Transverse colon (tissue), 4 donors: ENCODE measurements around the gene TNFSF15. TPM values are rescaled to one million over a fixed set of nuclear protein-coding genes. Genes with fewer than 3 reads are reported as not detected.

Source experiments
- DNase-seq: peaks from one replicate; pipeline ENCODE4 v3.0.0-alpha.2; 2019
- H3K27ac ChIP-seq, 4 donors: fragments of 200-600 bp; sonication (generic); 2 replicates each; pipeline ENCODE4 v1.5.1; 2016 to 2018; ENCODE audit warnings: inconsistent platforms in 4 of 4
- H3K27me3 ChIP-seq: fragments of 200-600 bp; sonication (generic); 2 replicates; pipeline ENCODE4 v1.5.1; 2017; ENCODE audit warnings: inconsistent platforms
- H3K36me3 ChIP-seq, 4 donors: fragments of 200-600 bp; sonication (generic); 2 replicates each; pipeline ENCODE4 v1.5.1; 2017 to 2019; ENCODE audit warnings: inconsistent platforms in 4 of 4
- H3K4me1 ChIP-seq, 4 donors: fragments of 200-600 bp; sonication (generic); 2 replicates each; pipeline ENCODE4 v1.5.1; 2017 to 2020; ENCODE audit warnings: inconsistent platforms in 4 of 4
- H3K4me3 ChIP-seq, 4 donors: fragments of 200-600 bp; sonication (generic); 1 replicate in 1 of 4; 2 replicates in 3 of 4; pipeline versions ENCODE4 v1.5.1 to v1.6.1; 2017 to 2019; ENCODE audit warnings: inconsistent platforms in 4 of 4
- H3K9me3 ChIP-seq, 2 donors: fragments of 200-600 bp; sonication (generic); 2 replicates each; pipeline ENCODE4 v1.5.1; 2017 to 2019; ENCODE audit warnings: inconsistent platforms in 2 of 2
- EP300 ChIP-seq: sonication (generic); formaldehyde crosslinking; IDR thresholded peaks from one replicate; pipeline ENCODE4 v1.6.1; 2017; ENCODE audit warnings: antibody characterized with exemption, low read depth
- POLR2A ChIP-seq: fragments of 450-650 bp; IDR thresholded peaks from one replicate; pipeline ENCODE4 v1.6.1; 2016; ENCODE audit warnings: antibody characterized with exemption, mild to moderate bottlenecking, moderate library complexity
- POLR2AphosphoS5 ChIP-seq, 3 donors: sonication (generic); formaldehyde crosslinking; IDR thresholded peaks; one replicate each; pipeline ENCODE4 v1.6.1; 2016; ENCODE audit warnings: antibody characterized with exemption in 3 of 3
- WGBS, 2 donors: methylation state at CpG; one replicate each; pipeline ENCODE4 v1.1.5; 2018; ENCODE audit warnings: low coverage in 1 of 2; 5-methylcytosine and 5-hydroxymethylcytosine counted together
- in situ Hi-C, 4 donors: fragments of 200-750 bp; cut with MboI; loops; one replicate each; pipeline versions ENCODE4 v1.15.0 to v1.15.1; 2017; ENCODE audit warnings: low sequenced_read_pairs in 3 of 4, low pct_ligation_motif_present in 1 of 4, low pct_unique_long_range_greater_than_20kb in 1 of 4
- intact Hi-C: fragments of 100-400 bp; cut with DNase I; formaldehyde crosslinking; loops from one replicate; pipeline ENCODE4 v1.15.1; 2023; ENCODE audit warnings: low total_unique reads
- total RNA-seq, 4 donors: library from RNA; depleted of rRNA; stranded (reverse); fragments of >200 nt; gene quantifications; one replicate each; pipeline ENCODE4 v1.1.0, GENCODE V29; 2016
- TF ChIP-seq, protein P1 (sequence below), 5 experiments: fragments of 200-600 bp in 3 of 5; fragments of 450-650 bp in 2 of 5; sonication (generic) in 3 of 5; IDR thresholded peaks; 1 replicate in 2 of 5; 2 replicates in 3 of 5; pipeline ENCODE4 v1.5.1; 2016 to 2017; ENCODE audit warnings: antibody characterized with exemption in 5 of 5, inconsistent platforms in 3 of 5, mild to moderate bottlenecking in 2 of 5, moderate library complexity in 1 of 5

TNFSF15 gene
- total RNA-seq, 4 donors from 2014 or later: 0.37 to 2.0 (median 1.9) TPM

DNA sequence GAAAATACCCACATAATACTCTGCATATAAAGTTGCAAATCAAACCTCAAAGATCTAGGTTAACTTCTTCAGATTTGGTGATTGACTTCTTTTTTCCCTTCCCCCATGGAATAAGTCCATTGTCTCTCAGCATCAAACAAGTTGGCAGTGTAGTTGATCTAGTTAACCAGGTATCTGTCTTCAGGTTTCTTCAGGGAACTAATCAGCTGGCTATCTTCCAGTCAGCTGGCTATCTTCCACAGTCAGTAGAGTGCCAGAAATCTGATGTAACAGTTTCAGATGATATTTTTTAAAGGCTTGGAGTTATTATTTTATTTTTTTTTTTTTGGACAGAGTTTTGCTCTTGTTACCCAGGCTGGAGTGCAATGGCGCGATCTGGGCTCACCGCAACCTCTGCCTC is 16.8 kb downstream of the TNFSF15 start:
- Histone ChIP-seq H3K4me3 (no peak overlapping the region), H3K9me3 (no peaks in the 10 kb centered on the region), H3K4me1 (peaks cover 0 to 6% (median 0%) of the 10 kb centered on the region in 4 donors), H3K36me3 (no peaks in the 10 kb centered on the region), H3K27me3 (no peaks in the 10 kb centered on the region), H3K27ac (no peak overlapping the region)
- TF ChIP-seq POLR2A: no peak
- TF ChIP-seq EP300: no peak
- TF ChIP-seq, protein P1, sequence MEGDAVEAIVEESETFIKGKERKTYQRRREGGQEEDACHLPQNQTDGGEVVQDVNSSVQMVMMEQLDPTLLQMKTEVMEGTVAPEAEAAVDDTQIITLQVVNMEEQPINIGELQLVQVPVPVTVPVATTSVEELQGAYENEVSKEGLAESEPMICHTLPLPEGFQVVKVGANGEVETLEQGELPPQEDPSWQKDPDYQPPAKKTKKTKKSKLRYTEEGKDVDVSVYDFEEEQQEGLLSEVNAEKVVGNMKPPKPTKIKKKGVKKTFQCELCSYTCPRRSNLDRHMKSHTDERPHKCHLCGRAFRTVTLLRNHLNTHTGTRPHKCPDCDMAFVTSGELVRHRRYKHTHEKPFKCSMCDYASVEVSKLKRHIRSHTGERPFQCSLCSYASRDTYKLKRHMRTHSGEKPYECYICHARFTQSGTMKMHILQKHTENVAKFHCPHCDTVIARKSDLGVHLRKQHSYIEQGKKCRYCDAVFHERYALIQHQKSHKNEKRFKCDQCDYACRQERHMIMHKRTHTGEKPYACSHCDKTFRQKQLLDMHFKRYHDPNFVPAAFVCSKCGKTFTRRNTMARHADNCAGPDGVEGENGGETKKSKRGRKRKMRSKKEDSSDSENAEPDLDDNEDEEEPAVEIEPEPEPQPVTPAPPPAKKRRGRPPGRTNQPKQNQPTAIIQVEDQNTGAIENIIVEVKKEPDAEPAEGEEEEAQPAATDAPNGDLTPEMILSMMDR (IDR thresholded peaks at IDR 0.05): no peak
- no peak for TF ChIP-seq POLR2AphosphoS5 (IDR thresholded peaks at IDR 0.05)
- intact Hi-C loops: no loop called here
- in situ Hi-C loops: no loop called here
- no peak for DNase-seq
- whole genome bisulfite sequencing, 2 donors: 99% methylated on average over 3 of the region's 3 CpGs; no CpG with 5 or more reads in 1 of the 2 donors

DNA sequence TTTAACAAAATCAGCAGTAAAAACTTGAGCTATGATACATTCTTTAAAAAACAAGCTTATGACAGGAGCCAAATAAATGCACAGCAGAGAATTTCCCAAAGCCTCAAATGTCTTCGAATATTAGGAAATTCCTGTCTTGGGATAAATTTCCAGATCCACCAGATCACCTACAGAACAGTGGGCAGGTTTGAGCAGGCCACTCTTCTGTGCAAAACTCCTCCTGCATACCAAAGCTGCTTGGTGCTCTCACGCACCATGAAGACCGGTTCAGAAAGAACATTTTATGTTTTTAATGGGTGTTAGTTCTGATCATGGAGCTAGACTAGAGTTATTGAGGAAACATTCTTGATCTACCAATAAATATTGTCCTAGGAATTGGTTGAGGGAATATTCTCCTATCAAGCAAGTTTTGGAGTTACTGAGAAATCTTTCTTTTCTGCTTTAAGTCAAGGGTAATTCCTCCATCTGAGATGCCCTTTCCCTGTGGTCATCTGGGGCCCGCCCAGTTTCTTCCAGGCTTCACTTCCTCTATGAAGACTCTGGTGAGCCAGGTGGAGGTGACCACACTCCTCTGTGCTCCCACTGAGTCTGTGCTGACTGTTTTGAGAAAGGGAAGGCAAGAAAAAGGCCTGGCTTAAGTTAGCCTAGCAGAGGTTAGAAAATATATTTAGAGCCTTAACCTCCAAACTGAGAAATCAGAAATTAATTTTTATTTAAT is 17.9 kb downstream of the TNFSF15 start:
- no peak overlapping the region for H3K4me3 ChIP-seq
- no peak for DNase-seq
- in situ Hi-C loops (no loop called here), intact Hi-C loops (no loop called here)
- H3K9me3 ChIP-seq: no peaks in the 10 kb centered on the region
- no peak overlapping the region for H3K27ac ChIP-seq
- no peaks in the 10 kb centered on the region for H3K27me3 ChIP-seq
- no peaks in the 10 kb centered on the region for H3K36me3 ChIP-seq
- TF ChIP-seq, protein P1 (IDR thresholded peaks at IDR 0.05): no peak
- TF ChIP-seq POLR2A (no peak), POLR2AphosphoS5 (IDR thresholded peaks at IDR 0.05) (no peak), EP300 (no peak)
- H3K4me1 ChIP-seq: peaks cover 0 to 6% (median 0%) of the 10 kb centered on the region in 4 donors
- 87 to 92% methylated on average over 3 to 4 of the region's 4 CpGs for WGBS, 2 donors

DNA sequence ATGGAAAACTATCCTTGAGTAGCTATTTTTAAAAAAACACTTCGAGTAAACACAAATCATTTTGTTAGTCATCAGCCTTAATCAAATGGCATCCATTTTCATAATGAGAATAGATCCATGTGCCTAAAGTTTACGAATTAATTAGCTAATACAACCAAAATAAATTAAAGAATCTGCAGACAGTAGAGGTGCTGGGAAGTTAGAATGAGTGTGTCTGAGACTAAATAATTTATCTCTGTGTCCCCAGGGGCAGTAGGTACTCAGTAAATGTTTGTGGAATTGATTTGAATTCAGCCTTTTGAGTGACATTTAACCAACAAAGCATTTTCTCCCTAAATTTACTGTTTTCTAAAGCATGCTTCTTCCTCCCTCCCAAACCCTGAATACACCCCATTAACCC is 18.6 kb downstream of the TNFSF15 start:
- DNase-seq: no peak
- no peak overlapping the region for H3K4me3 ChIP-seq
- H3K27me3 ChIP-seq: no peaks in the 10 kb centered on the region
- no peaks in the 10 kb centered on the region for H3K36me3 ChIP-seq
- H3K9me3 ChIP-seq: no peaks in the 10 kb centered on the region
- 82 to 86% methylated on average over 2 of the region's 2 CpGs for WGBS, 2 donors
- peaks cover 0 to 6% (median 0%) of the 10 kb centered on the region in 4 donors for H3K4me1 ChIP-seq
- intact Hi-C loops (no loop called here), in situ Hi-C loops (no loop called here)
- TF ChIP-seq EP300: no peak
- TF ChIP-seq, protein P1 (IDR thresholded peaks at IDR 0.05): no peak
- TF ChIP-seq POLR2A: no peak
- no peak for TF ChIP-seq POLR2AphosphoS5 (IDR thresholded peaks at IDR 0.05)
- H3K27ac ChIP-seq: no peak overlapping the region

DNA sequence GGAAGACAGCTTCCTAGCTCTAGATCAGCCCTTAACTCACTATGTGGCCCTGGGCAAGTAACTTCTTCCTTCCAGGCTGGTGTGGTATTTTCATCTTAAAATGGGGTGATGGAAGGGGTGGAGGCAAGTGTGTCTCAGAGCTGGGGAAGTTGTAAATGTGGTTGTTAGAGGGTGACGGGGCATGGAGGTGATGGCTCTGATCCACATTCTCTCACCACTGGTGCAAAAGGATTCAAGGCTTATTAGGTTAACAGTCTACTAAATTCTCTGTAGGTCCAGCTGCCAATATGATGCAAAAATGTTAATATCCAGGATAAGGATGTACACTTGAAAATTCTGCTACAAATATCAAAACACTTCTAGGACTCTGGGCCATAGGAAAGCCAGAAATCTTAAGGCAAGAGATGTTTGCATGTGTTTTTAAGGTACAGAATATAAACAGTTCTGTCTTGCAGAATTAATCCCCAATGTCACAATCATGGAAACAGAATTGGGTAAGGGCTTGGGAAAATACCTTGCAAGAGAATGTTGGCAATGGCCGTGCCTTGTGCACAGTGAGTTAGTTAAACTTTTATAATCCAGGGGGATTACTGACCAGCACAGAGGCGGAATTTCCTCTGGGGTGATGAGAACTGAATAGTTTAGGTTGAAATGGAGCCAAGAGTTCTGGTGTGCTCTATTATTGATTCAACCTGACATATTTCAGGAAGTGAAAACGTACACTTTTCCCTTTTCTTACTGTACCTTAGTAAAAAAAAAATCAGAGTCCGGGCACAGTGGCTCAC is 19.8 kb downstream of the TNFSF15 start:
- no peaks in the 10 kb centered on the region for H3K36me3 ChIP-seq
- no peak for DNase-seq
- H3K9me3 ChIP-seq: no peaks in the 10 kb centered on the region
- peaks cover 0 to 6% (median 0%) of the 10 kb centered on the region in 4 donors for H3K4me1 ChIP-seq
- intact Hi-C loops: no loop called here
- no peak overlapping the region for H3K27ac ChIP-seq
- TF ChIP-seq POLR2AphosphoS5 (IDR thresholded peaks at IDR 0.05): peak in 1 of 3 donors; percentile 42
- no peak for TF ChIP-seq EP300
- H3K4me3 ChIP-seq: no peak overlapping the region
- WGBS, 2 donors: 71 to 83% methylated on average over 3 to 5 of the region's 5 CpGs
- in situ Hi-C loops: no loop called here
- no peaks in the 10 kb centered on the region for H3K27me3 ChIP-seq
